ENCODE data around the gene TAF1C. TPM values are rescaled to one million over a fixed set of nuclear protein-coding genes. Genes with fewer than 3 reads are reported as not detected.

TAF1C gene
- total and polyA plus RNA-seq, 2 of the 4 experiments (the other 2 are of a cell fraction), result 7.3 to 35.5 TPM

DNA sequence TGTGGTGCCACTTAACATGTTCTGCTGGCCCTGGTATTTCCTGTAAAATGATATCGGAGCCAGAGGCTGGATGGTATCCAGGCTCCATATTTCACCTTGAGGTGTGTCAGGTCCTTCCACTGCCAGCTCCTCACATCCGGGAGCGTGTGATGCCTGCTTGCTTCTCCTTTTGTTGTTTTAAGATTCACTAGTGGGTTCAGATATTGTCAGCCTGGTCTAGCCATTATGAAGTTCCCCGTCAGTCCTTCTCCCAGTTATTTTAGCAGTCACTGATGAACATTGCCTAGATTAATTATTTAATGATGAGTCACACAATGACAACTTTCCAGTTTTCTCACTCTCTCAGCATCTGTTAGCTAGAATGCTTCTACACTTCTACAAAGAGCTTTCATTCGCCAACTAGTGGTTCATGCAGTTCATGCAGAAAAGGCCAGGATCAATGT, 30.5 kb downstream of the TAF1C start:
- H4K91ac ChIP-seq (ENCODE audit: insufficient read depth, low read depth, low read length), result no peak overlapping the region
- no peak overlapping the region for H2BK5ac ChIP-seq (ENCODE audit: low read depth, low read length, poor library complexity, severe bottlenecking)
- H2AFZ ChIP-seq (replicated peaks; ENCODE audit: low read length, poor library complexity), result no peak overlapping the region
- no peak overlapping the region for H3K4ac ChIP-seq (ENCODE audit: low read depth, low read length)
- H3K4me2 ChIP-seq (ENCODE audit: low read depth, low read length), result no peak overlapping the region
- dilution Hi-C loops (cut with HindIII; ENCODE audit: low sequenced_read_pairs, unreplicated experiment) (no loop called here), intact Hi-C loops (cut with micrococcal nuclease) (no loop called here), in situ Hi-C loops (cut with MboI; ENCODE audit: low sequenced_read_pairs) (no loop called here)
- no peak overlapping the region for H3K9ac ChIP-seq (ENCODE audit: low read depth, low read length)
- TF ChIP-seq SMC3 (IDR thresholded peaks at IDR 0.05; ENCODE audit: low read depth, low read length), result no peak
- no peak for TF ChIP-seq RAD21 (IDR thresholded peaks at IDR 0.05; ENCODE audit: low read length)
- TF ChIP-seq MAFK (IDR thresholded peaks at IDR 0.05; ENCODE audit: low read depth, low read length), result no peak
- TF ChIP-seq, protein P1, sequence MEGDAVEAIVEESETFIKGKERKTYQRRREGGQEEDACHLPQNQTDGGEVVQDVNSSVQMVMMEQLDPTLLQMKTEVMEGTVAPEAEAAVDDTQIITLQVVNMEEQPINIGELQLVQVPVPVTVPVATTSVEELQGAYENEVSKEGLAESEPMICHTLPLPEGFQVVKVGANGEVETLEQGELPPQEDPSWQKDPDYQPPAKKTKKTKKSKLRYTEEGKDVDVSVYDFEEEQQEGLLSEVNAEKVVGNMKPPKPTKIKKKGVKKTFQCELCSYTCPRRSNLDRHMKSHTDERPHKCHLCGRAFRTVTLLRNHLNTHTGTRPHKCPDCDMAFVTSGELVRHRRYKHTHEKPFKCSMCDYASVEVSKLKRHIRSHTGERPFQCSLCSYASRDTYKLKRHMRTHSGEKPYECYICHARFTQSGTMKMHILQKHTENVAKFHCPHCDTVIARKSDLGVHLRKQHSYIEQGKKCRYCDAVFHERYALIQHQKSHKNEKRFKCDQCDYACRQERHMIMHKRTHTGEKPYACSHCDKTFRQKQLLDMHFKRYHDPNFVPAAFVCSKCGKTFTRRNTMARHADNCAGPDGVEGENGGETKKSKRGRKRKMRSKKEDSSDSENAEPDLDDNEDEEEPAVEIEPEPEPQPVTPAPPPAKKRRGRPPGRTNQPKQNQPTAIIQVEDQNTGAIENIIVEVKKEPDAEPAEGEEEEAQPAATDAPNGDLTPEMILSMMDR (conservative IDR thresholded peaks at IDR 0.05; ENCODE audit: low read depth, low read length), result 0 out of 2 replicates have a peak, but pooled peaks have one; percentile 14
- TF ChIP-seq ELK1 (IDR thresholded peaks at IDR 0.05; ENCODE audit: borderline replicate concordance, low read depth, low read length), result no peak
- TF ChIP-seq FOS (IDR thresholded peaks at IDR 0.05; ENCODE audit: low read depth, low read length), result 0 out of 2 replicates have a peak, but pooled peaks have one; percentile 15
- no peak for TF ChIP-seq CEBPB (IDR thresholded peaks at IDR 0.05; ENCODE audit: low read depth, low read length)
- no peak for TF ChIP-seq USF2 (IDR thresholded peaks at IDR 0.05; ENCODE audit: low read depth, low read length)
- TF ChIP-seq MAZ (IDR thresholded peaks at IDR 0.05; ENCODE audit: borderline replicate concordance, low read depth, low read length), result no peak
- no peak for TF ChIP-seq NFE2L2 (IDR thresholded peaks at IDR 0.05; ENCODE audit: low read depth, low read length)
- no peaks in the 10 kb centered on the region for H3K36me3 ChIP-seq (ENCODE audit: control insufficient read depth, insufficient read depth, low read length)
- H3K27ac ChIP-seq (ENCODE audit: insufficient read depth, low read length), result no peak overlapping the region
- ATAC-seq (ENCODE audit: low read depth), result peak; percentile 29; the same call in 1 of the 2 replicates
- no peak overlapping the region for H4K8ac ChIP-seq (ENCODE audit: low read depth in 2 of 2, low read length in 2 of 2)
- no peak overlapping the region for H2BK20ac ChIP-seq (ENCODE audit: low read depth, low read length)
- no peak overlapping the region for H3K23ac ChIP-seq (ENCODE audit: low read depth, low read length)
- H3K56ac ChIP-seq (ENCODE audit: extremely low read depth, insufficient read depth, low read length), result no peak overlapping the region
- H2BK15ac ChIP-seq (ENCODE audit: low read depth, low read length), result no peak overlapping the region
- no peak overlapping the region for H2AK5ac ChIP-seq (ENCODE audit: low read depth, low read length)
- no peaks in the 10 kb centered on the region for H3K79me1 ChIP-seq (ENCODE audit: low read depth in 1 of 2, low read length in 2 of 2)
- H3K27me3 ChIP-seq (ENCODE audit: control insufficient read depth, insufficient read depth, low read length), result peaks cover 31% of the 10 kb centered on the region
- H3K9me1 ChIP-seq (ENCODE audit: insufficient read depth, low read length), result no peaks in the 10 kb centered on the region
- no TSS peak for BruUV-seq (replicated peaks)
- peaks cover 2% of the 10 kb centered on the region; the same call in 1 of the 2 replicates for H3K9me3 ChIP-seq (ENCODE audit: control insufficient read depth, insufficient read depth, low read length)
- H4K5ac ChIP-seq (ENCODE audit: low read depth, low read length), result no peak overlapping the region
- H3K14ac ChIP-seq (replicated peaks; ENCODE audit: low read depth, low read length), result no peak overlapping the region
- 80% methylated on average over 1 of the region's 5 CpGs; no CpG with 5 or more reads in 1 of the 2 experiments for WGBS, 2 experiments (ENCODE audit: extremely low coverage in 2 of 2, insufficient read length in 1 of 2)
- no peak overlapping the region for H3K4me3 ChIP-seq (ENCODE audit: insufficient read depth, low read depth, low read length)
- no peaks in the 10 kb centered on the region for H3K4me1 ChIP-seq (ENCODE audit: control insufficient read depth, insufficient read depth, low read length)
- no peak overlapping the region for H2AK9ac ChIP-seq (replicated peaks; ENCODE audit: low read depth, low read length, poor library complexity)
- no peak for DNase-seq
- ChIA-PET CTCF (interaction anchor here (0.7 to 1.0 kb wide), 2 partner anchors 13 to 14 kb away, joined by 3 to 4 read pairs; no protein-coding TSS in a partner anchor), POLR2A (ENCODE audit: unreplicated experiment) (no interaction called here)
- no peak overlapping the region for H3K18ac ChIP-seq (ENCODE audit: low read depth, low read length)
- no peaks in the 10 kb centered on the region for H4K20me1 ChIP-seq (ENCODE audit: insufficient read depth, low read length)
- no peak overlapping the region for H2BK120ac ChIP-seq (ENCODE audit: low read depth, low read length)
